Endodermal cell (in vitro differentiated cells): ENCODE results near the gene OCSTAMP. TPM values are rescaled to one million over a fixed set of nuclear protein-coding genes. Genes with fewer than 3 reads are reported as not detected.
A peak's percentile ranks its signal among the peaks of the same experiment; 100 is the strongest.

Experiments used
- DNase-seq: peaks from one replicate; pipeline ENCODE4 v3.0.0-alpha.2; 2017
- H3K27ac ChIP-seq: 2 replicates; pipeline ENCODE4 v1.5.1; 2013; ENCODE audit warnings: mild to moderate bottlenecking, low read depth, low read length, moderate library complexity
- H3K27me3 ChIP-seq: 2 replicates; pipeline ENCODE4 v1.6.1; 2013; ENCODE audit warnings: mild to moderate bottlenecking, low read length, moderate library complexity; ENCODE audit not compliant: insufficient read depth, control insufficient read depth, poor library complexity, severe bottlenecking
- H3K36me3 ChIP-seq: 2 replicates; pipeline ENCODE4 v1.7.0; 2013; ENCODE audit warnings: mild to moderate bottlenecking, low read length, moderate library complexity; ENCODE audit not compliant: control insufficient read depth, insufficient read depth
- H3K4me1 ChIP-seq: one replicate; pipeline ENCODE4 v1.7.0; 2013; ENCODE audit warnings: low read length; ENCODE audit not compliant: control insufficient read depth, insufficient read depth
- H3K4me3 ChIP-seq: 2 replicates; pipeline ENCODE4 v1.5.1; 2013; ENCODE audit warnings: mild to moderate bottlenecking, low read length, moderate library complexity
- H3K9ac ChIP-seq: 2 replicates; pipeline ENCODE4 v1.6.1; 2013; ENCODE audit warnings: mild to moderate bottlenecking, low read length, moderate library complexity; ENCODE audit not compliant: poor library complexity, severe bottlenecking; ENCODE audit errors: extremely low read depth
- H3K9me3 ChIP-seq: 2 replicates; pipeline ENCODE4 v1.6.1; 2013; ENCODE audit warnings: mild to moderate bottlenecking, low read length, moderate library complexity; ENCODE audit not compliant: control insufficient read depth
- H3K27ac Mint-ChIP-seq: 2 replicates; pipeline ENCODE4 v1.8.0; 2020; ENCODE audit warnings: mixed read lengths
- H3K27me3 Mint-ChIP-seq: 2 replicates; pipeline ENCODE4 v1.8.0; 2021; ENCODE audit warnings: mild to moderate bottlenecking, mixed read lengths; ENCODE audit not compliant: insufficient read depth
- H3K36me3 Mint-ChIP-seq: 2 replicates; pipeline ENCODE4 v1.8.0; 2020; ENCODE audit warnings: low read depth, mixed read lengths
- H3K4me1 Mint-ChIP-seq: 2 replicates; pipeline ENCODE4 v1.8.0; 2020; ENCODE audit warnings: mixed read lengths
- H3K4me3 Mint-ChIP-seq: 2 replicates; pipeline ENCODE4 v1.8.0; 2020; ENCODE audit warnings: mild to moderate bottlenecking, moderate library complexity, mixed read lengths
- H3K9me3 Mint-ChIP-seq: 2 replicates; pipeline ENCODE4 v1.8.0; 2020; ENCODE audit warnings: mild to moderate bottlenecking, mixed read lengths
- WGBS, 2 experiments: methylation state at CpG; one replicate each; pipeline versions ENCODE4 v1.1.5 to v1.1.7; 2013; ENCODE audit warnings: missing lambda C conversion rate in 2 of 2, mixed read lengths in 1 of 2; ENCODE audit not compliant: insufficient coverage in 1 of 2, insufficient read length in 1 of 2; 5-methylcytosine and 5-hydroxymethylcytosine counted together
- total RNA-seq, 2 donors: library from RNA; stranded (reverse); fragmentation: NEBNext Ultra II Directional in 1 of 2; extraction: Animal tissue kit (Norgen Biotek cat#: 25700) in 1 of 2; gene quantifications; 2 replicates in 1 of 2; 3 replicates in 1 of 2; pipeline ENCODE4 v1.2.1, GENCODE V29; 2021
- TF ChIP-seq, protein P1 (sequence below): fragments of 200-600 bp; sonication (generic); conservative IDR thresholded peaks from 2 replicates; pipeline ENCODE4 v1.5.0; 2021; ENCODE audit warnings: antibody characterized with exemption, mild to moderate bottlenecking

OCSTAMP gene
- total RNA-seq, 2 donors from 2014 or later, result not detected

DNA sequence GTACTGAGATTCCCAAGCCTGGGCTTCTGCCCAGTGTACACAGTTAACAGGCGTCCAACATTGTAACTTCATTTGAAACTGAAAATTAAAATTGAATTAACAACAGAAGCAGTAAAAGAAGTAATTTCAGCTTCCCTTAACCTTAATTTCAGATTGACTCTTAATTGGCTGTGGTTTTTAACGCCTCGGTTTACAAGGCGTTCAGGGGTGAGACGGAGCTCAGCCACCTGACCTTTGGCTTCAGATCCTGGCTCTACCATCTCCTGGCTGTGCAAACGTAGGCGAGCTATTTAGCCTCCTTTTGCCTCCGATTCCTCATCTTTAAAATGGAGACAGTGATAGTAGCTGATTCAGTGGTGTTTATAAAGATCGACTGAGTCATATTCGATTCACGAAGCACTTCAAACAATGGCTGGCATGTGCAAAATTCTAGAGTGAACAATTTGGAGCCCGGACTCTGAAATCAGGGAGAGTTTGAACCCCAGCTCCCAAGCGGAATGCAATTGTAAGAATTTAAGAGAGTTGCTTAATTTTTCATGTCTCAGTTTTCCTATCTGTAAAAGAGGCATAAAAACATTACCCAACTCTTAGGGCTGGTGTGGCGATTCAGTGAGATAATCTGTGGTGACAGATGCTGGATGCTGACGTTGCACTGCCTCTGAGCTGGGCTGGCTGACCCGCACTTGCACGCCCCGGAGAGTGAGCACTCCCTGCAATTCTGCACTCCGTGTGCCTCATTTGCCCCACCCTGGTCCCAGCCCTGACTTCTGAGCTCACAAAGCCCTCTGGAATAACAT, 23.5 kb upstream of the OCSTAMP start:
- Mint-ChIP-seq H3K4me3 (no peak overlapping the region), H3K27ac (no peak overlapping the region), H3K4me1 (peaks cover 6% of the 10 kb centered on the region), H3K36me3 (peaks cover 15% of the 10 kb centered on the region), H3K27me3 (no peaks in the 10 kb centered on the region), H3K9me3 (no peaks in the 10 kb centered on the region)
- no peaks in the 10 kb centered on the region for H3K4me1 ChIP-seq
- H3K36me3 ChIP-seq, result no peaks in the 10 kb centered on the region
- no peaks in the 10 kb centered on the region for H3K27me3 ChIP-seq
- no peak overlapping the region for H3K4me3 ChIP-seq
- peak; percentile 24 for DNase-seq
- no peak overlapping the region for H3K9ac ChIP-seq
- TF ChIP-seq, protein P1, sequence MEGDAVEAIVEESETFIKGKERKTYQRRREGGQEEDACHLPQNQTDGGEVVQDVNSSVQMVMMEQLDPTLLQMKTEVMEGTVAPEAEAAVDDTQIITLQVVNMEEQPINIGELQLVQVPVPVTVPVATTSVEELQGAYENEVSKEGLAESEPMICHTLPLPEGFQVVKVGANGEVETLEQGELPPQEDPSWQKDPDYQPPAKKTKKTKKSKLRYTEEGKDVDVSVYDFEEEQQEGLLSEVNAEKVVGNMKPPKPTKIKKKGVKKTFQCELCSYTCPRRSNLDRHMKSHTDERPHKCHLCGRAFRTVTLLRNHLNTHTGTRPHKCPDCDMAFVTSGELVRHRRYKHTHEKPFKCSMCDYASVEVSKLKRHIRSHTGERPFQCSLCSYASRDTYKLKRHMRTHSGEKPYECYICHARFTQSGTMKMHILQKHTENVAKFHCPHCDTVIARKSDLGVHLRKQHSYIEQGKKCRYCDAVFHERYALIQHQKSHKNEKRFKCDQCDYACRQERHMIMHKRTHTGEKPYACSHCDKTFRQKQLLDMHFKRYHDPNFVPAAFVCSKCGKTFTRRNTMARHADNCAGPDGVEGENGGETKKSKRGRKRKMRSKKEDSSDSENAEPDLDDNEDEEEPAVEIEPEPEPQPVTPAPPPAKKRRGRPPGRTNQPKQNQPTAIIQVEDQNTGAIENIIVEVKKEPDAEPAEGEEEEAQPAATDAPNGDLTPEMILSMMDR, result no peak
- no peak overlapping the region for H3K27ac ChIP-seq
- 93 to 95% methylated on average over 15 to 19 of the region's 19 CpGs for WGBS, 2 experiments
- no peaks in the 10 kb centered on the region for H3K9me3 ChIP-seq

DNA sequence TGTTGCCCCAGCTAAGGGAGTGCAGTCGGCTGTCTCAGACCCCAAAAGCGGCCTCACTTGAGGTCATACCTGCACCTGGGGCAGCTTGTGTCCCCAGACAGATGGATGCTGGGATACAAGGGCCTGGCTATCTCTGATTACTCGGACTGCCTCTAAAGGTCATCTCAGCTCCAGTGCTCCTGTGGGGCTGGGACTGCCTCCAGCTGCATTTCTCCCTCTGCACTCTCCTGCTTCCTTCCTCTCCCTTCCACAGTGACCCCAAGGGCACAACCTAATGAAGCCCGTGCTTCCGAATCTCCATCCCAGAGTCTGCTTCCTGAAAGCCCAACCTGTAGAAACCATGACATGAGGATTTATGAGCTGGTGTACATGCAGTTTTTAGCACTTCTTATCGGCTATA, 22.8 kb upstream of the OCSTAMP start:
- Mint-ChIP-seq H3K4me3 (no peak overlapping the region), H3K27me3 (no peaks in the 10 kb centered on the region), H3K9me3 (no peaks in the 10 kb centered on the region), H3K4me1 (peaks cover 6% of the 10 kb centered on the region), H3K36me3 (peaks cover 13% of the 10 kb centered on the region), H3K27ac (no peak overlapping the region)
- Histone ChIP-seq H3K9ac (no peak overlapping the region), H3K9me3 (no peaks in the 10 kb centered on the region), H3K27me3 (no peaks in the 10 kb centered on the region), H3K4me3 (no peak overlapping the region), H3K36me3 (no peaks in the 10 kb centered on the region), H3K27ac (no peak overlapping the region), H3K4me1 (no peaks in the 10 kb centered on the region)
- DNase-seq, result peak; percentile 14
- TF ChIP-seq, protein P1, result no peak
- 71 to 92% methylated on average over 1 to 6 of the region's 6 CpGs for WGBS, 2 experiments

DNA sequence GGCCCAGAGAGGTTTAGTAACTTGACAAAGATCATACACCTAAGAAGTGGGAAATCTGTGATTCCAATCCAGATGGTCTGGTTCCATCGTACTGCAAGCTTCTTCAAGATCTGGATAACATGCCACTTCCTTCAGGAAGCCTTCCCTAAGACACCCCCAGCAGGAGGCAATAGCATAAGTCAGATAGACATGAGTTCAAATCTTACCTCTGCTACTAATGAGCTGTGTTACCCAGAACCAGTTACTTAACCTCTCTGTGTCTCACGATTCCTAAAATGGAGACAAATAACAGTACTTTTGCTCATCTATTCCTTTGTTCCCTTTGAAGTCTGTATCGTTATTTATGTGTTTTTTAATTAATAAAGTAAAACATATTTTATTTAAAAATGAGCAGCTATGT, 22.3 kb upstream of the OCSTAMP start:
- H3K27ac Mint-ChIP-seq, result no peak overlapping the region
- peaks cover 6% of the 10 kb centered on the region for H3K4me1 Mint-ChIP-seq
- Histone ChIP-seq H3K4me3 (no peak overlapping the region), H3K27ac (no peak overlapping the region), H3K27me3 (no peaks in the 10 kb centered on the region), H3K9me3 (no peaks in the 10 kb centered on the region), H3K9ac (no peak overlapping the region), H3K36me3 (no peaks in the 10 kb centered on the region), H3K4me1 (no peaks in the 10 kb centered on the region)
- no peak for DNase-seq
- H3K4me3 Mint-ChIP-seq, result no peak overlapping the region
- no peaks in the 10 kb centered on the region for H3K27me3 Mint-ChIP-seq
- peaks cover 13% of the 10 kb centered on the region for H3K36me3 Mint-ChIP-seq
- 97 to 100% methylated on average over 2 to 3 of the region's 3 CpGs for WGBS, 2 experiments
- H3K9me3 Mint-ChIP-seq, result no peaks in the 10 kb centered on the region
- TF ChIP-seq, protein P1, result no peak
